ENCODE data around the gene RPSA. TPM values are rescaled to one million over a fixed set of nuclear protein-coding genes. Genes with fewer than 3 reads are reported as not detected.

RPSA gene
- total RNA-seq, 2 donors from 2014 or later = 555 to 696 TPM

GRCh38 chr3:39440316-39440715 is 33.8 kb downstream of the RPSA start:
- TF ChIP-seq POLR2A (IDR thresholded peaks at IDR 0.05) (no peak), CTCF (IDR thresholded peaks at IDR 0.05) (no peak)
- no peaks in the 10 kb centered on the region for H3K36me3 ChIP-seq (replicated peaks in 1 of 2; ENCODE audit: insufficient read depth in 1 of 2, low read depth in 2 of 2)
- H3K4me3 ChIP-seq = no peak overlapping the region
- no peaks in the 10 kb centered on the region for H3K4me1 ChIP-seq
- H3K27ac ChIP-seq = no peak overlapping the region
- intact Hi-C loops (cut with DNase I) = loop anchor here (5.0 kb wide), 1 partner anchor 57 kb away; no protein-coding TSS in a partner anchor
- ATAC-seq = no peak
- WGBS, 2 donors = 78 to 87% methylated on average over 8 of the region's 8 CpGs
- no peaks in the 10 kb centered on the region for H3K27me3 ChIP-seq
- no peak for DNase-seq
- H3K9me3 ChIP-seq = no peaks in the 10 kb centered on the region

- 82 to 94% methylated on average over 3 to 4 of the region's 4 CpGs for WGBS, 2 donors
Observed at GRCh38 chr3:39443530-39443929, 37.0 kb downstream of the RPSA start.

GRCh38 chr3:39445927-39446326 is 39.4 kb downstream of the RPSA start:
- intact Hi-C loops (cut with DNase I) = no loop called here
- Histone ChIP-seq H3K4me3 (no peak overlapping the region), H3K27me3 (no peaks in the 10 kb centered on the region), H3K27ac (no peak overlapping the region), H3K4me1 (peaks cover 8% of the 10 kb centered on the region), H3K9me3 (no peaks in the 10 kb centered on the region), H3K36me3 (replicated peaks in 1 of 2; ENCODE audit: insufficient read depth in 1 of 2, low read depth in 2 of 2) (no peaks in the 10 kb centered on the region)
- 56 to 58% methylated on average over 2 of the region's 2 CpGs for WGBS, 2 donors
- no peak for DNase-seq
- TF ChIP-seq CTCF (IDR thresholded peaks at IDR 0.05) (no peak), POLR2A (IDR thresholded peaks at IDR 0.05) (no peak)
- ATAC-seq = no peak

More at GRCh38 chr3:39443530-39443929, 37.0 kb downstream of the RPSA start:
- Histone ChIP-seq H3K9me3 (no peaks in the 10 kb centered on the region), H3K27ac (no peak overlapping the region), H3K4me1 (peaks cover 8% of the 10 kb centered on the region), H3K4me3 (no peak overlapping the region), H3K27me3 (no peaks in the 10 kb centered on the region), H3K36me3 (replicated peaks in 1 of 2; ENCODE audit: insufficient read depth in 1 of 2, low read depth in 2 of 2) (no peaks in the 10 kb centered on the region)
- ATAC-seq = no peak
- TF ChIP-seq CTCF (IDR thresholded peaks at IDR 0.05) (no peak), POLR2A (IDR thresholded peaks at IDR 0.05) (no peak)
- intact Hi-C loops (cut with DNase I) = loop anchor here (5.0 kb wide), 1 partner anchor 54 kb away; no protein-coding TSS in a partner anchor
- no peak for DNase-seq

GRCh38 chr3:39446444-39446843 is 39.9 kb downstream of the RPSA start:
- no peak for DNase-seq
- no peak overlapping the region for H3K4me3 ChIP-seq
- 83 to 87% methylated on average over 2 of the region's 2 CpGs for WGBS, 2 donors
- H3K9me3 ChIP-seq = no peaks in the 10 kb centered on the region
- no peak for ATAC-seq
- H3K27me3 ChIP-seq = no peaks in the 10 kb centered on the region
- no peak overlapping the region for H3K27ac ChIP-seq
- H3K36me3 ChIP-seq (replicated peaks in 1 of 2; ENCODE audit: insufficient read depth in 1 of 2, low read depth in 2 of 2) = no peaks in the 10 kb centered on the region
- peaks cover 8% of the 10 kb centered on the region for H3K4me1 ChIP-seq
- TF ChIP-seq CTCF (IDR thresholded peaks at IDR 0.05) (no peak), POLR2A (IDR thresholded peaks at IDR 0.05) (no peak)
- intact Hi-C loops (cut with DNase I) = no loop called here
